Hematopoietic multipotent progenitor cell treated with erythropoietin and hydrocortisone succinate and interleukin-3 and kit ligand, for 4 days (in vitro differentiated cells): ENCODE results near the gene SEMA5A.

Experiments
- DNase-seq: peaks from one replicate; pipeline ENCODE4 v3.0.0-alpha.2; 2015

SEMA5A gene

DNA sequence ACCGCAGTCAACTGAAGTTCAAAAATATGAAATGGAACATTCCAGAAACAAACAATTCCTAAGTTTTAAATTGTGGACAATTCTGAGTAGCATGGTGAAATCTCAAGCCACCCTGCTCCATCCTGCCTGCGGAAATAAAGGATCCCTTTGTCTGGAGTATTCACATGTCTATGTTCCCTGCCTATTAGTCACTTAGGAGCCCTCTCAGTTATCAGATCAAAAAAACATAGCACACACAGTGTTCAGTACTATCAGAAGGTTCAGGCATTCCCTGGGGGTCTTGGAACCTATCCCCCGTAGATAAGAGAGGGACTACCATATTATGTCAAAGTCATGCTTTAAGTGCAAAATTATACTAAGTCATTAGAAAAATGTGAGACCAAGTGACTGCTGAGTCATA, 300.8 kb downstream of the SEMA5A start:
- no peak for DNase-seq

- DNase-seq: no peak
These were observed 301.5 kb downstream of the SEMA5A start for GRCh38 chr5:9244417-9244816.

DNA sequence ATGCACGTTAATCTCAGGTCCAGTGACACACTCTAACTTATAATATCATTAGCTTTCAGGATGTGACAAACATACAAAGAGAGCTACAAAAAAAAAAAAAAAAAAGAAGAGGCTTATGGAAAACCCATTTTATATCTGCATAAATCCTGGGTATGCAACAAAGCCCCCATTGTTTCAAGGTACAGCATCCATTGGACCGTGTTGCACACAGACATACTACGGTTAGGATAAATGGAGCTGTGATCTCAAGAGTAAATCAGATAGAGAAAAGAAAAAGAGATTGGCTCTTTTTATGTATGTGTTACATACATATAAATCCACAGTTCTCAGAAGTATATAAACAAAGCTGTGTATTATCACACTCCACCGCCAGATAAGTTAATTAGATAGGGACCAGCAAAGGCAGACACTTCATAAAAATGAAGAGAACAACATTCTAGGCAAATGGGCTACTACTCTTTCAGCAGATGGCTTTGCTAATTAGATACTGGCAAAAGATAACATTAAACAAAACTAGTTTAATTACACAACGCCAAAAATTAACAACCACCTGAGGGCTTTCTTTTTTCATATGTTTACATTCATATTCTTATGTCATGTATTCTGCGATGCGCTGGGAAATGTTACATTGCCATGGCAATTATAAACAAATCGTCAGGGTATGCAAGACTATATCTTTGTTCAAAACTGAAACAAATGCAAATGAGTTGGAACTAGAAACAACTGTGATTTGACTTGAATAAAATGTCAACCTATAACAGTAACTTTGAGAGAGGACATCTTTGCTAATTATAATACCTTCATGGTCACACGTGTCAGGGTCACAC, 304.2 kb downstream of the SEMA5A start:
- DNase-seq: no peak

GRCh38 chr5:9240431-9240830, 305.4 kb downstream of the SEMA5A start:
- no peak for DNase-seq

- no peak for DNase-seq
These were observed 306.2 kb downstream of the SEMA5A start for GRCh38 chr5:9239626-9240025.

- no peak for DNase-seq
These were observed 306.8 kb downstream of the SEMA5A start for GRCh38 chr5:9239071-9239470.

GRCh38 chr5:9233712-9234111, 312.2 kb downstream of the SEMA5A start:
- DNase-seq: no peak

- DNase-seq: no peak
These were observed 312.8 kb downstream of the SEMA5A start for GRCh38 chr5:9233035-9233434.

- no peak for DNase-seq
These were observed 314.0 kb downstream of the SEMA5A start for GRCh38 chr5:9231842-9232241.

GRCh38 chr5:9230355-9230754, 315.5 kb downstream of the SEMA5A start:
- DNase-seq: no peak

GRCh38 chr5:9226016-9226536, 319.8 kb downstream of the SEMA5A start:
- no peak for DNase-seq

DNA sequence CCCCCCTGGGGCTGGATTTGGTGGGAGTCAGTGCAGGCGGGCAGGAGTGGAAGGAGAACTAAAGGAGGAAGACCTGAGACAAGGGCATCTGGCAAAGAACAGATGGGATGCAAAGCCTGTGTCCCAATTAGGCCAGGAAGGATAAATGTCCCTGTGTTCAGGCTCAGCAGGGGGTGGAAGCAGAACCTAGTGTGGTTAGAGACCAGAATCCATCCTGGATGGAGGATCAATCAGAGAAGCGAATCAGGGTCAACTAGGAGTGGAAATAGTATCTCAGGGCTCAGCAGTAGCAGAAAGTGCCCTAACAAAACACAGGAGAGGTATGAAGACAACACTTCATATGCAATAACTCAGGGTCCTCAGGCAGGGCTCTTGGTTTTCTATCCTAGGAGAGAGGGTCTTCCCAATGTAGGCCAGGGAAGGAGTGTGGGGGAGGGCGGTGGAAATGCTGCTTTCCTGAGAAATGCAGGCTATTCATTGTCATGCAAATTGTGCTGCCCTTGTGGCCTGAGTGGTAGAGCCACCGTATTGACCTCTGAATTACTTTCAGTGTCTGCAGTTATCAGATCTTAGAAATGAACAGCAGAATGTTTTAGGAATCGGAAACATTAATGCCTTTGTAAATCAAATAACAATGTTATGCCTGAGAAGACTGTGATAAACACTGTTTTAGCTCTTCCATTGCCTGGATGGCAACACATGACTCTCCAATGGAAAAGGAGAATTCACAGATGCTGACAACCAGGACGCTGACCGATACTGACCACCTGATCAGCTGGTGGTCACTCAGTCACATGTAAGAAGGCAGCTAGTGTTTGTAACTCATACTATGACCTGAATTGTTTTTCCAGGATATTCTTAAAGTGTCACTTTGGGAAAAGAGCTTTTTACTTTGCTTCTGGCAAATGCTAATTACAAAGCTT, 323.6 kb downstream of the SEMA5A start:
- no peak for DNase-seq

- DNase-seq: no peak
These were observed 327.5 kb downstream of the SEMA5A start for GRCh38 chr5:9218358-9218757.

DNA sequence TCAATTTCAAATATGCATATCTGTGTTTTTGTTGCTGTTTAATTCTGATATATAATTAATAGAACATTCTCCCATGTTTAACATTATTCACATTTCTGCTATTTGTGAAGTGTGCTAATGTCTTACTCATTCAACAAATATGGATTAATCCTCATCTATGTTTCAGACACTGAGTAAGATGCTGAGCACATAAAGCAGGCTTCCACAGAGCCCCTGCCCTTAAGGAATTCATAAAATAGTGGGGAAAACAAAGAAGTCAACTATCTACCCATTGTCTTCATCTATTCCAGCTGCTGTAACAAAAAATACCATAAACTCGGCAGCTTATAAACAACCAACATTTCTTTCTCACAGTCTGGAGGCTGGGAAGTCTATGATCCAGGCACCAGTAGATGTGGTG, 333.3 kb downstream of the SEMA5A start:
- no peak for DNase-seq

DNA sequence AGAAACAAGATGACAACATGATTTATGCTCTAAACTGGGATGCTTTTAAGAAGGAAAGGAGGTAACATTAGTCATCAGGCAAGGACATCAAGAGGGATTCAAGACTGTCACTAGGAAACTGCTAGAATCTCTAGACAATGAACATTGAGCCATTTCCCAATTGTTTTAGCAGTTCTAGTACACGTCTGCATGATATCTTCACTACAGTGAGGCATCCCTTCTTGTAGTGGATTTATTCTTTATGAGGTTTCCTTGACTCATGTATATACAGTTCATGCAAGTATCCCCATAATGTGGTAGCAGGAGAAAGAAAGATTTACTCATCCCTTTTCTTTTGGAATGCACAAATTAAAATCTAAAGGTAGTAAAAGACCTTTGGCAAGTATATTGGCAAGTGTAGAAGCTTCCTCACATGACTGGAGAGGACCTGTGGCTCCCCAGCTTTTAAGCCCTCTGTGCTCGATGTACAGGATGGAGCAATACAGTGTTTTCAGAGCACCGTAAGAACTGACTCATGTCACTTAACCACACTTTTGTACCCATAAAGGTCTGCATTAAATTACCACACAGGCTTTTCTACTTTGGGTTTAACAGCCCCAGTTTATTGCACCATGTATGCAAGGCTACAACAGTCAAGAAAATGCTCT, 335.9 kb downstream of the SEMA5A start:
- DNase-seq: no peak

DNA sequence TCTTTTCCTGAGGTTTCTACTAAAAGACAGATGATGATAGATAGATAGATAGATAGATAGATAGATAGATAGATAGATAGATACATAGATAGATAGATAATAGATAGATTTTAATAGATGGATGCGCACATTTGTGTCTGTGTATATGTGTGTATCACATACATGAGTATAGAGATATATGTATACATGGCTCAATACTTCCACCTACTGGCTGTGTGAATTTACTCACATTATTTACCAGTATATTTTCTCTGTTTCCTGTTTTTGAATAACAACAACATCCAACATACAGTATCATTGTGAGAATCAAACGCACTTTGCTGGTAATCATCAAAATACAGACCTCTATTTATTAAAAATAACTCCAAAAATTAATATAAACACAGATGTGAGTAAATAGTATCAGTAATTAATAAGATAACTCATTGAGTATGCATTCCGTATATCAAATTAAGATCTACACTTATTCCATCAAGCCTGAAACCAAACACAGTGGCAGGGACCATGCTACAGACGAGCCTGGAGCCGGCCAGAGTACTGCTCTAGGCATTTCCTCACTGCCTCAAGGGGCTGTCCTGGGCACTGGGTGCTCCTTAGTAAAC, 338.0 kb downstream of the SEMA5A start:
- DNase-seq: peak; percentile 74

- DNase-seq: no peak
These were observed 343.2 kb downstream of the SEMA5A start for GRCh38 chr5:9202636-9203035.

GRCh38 chr5:9201761-9202160, 344.1 kb downstream of the SEMA5A start:
- no peak for DNase-seq

DNA sequence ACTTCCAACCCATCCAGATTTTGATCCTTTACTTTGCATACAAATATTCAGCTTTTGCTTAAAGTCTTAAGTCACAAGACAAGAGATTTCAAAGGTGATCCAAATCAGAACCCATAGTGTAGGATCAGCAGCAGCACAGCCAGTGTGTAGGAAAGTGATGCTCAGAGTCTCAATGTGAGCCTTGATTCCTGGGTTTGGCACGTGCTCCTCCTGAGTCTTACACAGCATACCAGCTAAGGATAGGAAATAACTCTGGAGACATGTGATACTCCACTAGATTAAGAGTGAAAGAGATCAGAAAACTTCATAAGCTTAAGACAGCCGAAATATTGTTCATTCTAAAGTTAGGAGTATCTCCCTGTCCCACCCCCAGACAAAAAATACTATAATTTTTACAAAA, 344.9 kb downstream of the SEMA5A start:
- DNase-seq: no peak

DNA sequence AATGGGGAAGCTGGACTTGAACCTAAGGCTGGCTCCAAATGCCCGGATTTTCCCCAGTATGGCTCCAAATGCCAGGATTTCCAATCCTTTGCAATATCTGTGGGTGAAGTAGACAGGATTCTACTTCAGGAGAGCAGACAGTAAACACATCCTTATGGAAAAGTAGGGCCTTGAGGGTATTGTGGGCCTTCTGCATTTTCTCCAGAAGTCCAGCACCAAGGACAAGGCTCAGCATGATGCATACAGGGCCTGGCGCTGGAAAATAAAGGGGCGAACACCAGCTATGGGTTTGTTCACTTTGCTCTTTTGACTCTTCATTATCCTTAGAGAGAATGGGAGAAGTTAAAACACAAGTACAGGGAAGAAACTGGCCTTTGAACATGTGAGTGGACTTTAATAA, 347.5 kb downstream of the SEMA5A start:
- no peak for DNase-seq

DNA sequence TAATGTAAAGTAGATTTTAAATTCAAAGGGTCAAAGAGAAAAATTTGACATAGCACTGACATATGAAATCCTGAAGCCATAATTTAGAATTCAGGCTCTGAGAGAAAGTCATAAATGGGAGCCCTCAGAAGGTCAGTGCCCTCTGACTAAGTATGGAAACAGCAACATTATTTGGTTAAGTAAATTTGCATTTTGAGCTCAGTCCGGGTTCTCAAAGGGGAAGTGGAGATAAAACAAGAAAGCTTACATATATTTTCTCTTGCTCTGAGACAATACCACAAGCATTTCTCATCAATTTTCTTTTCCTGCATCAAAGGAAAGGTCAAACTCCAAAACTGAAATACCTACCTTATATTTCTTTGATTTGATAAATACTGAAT, 348.0 kb downstream of the SEMA5A start:
- no peak for DNase-seq

DNA sequence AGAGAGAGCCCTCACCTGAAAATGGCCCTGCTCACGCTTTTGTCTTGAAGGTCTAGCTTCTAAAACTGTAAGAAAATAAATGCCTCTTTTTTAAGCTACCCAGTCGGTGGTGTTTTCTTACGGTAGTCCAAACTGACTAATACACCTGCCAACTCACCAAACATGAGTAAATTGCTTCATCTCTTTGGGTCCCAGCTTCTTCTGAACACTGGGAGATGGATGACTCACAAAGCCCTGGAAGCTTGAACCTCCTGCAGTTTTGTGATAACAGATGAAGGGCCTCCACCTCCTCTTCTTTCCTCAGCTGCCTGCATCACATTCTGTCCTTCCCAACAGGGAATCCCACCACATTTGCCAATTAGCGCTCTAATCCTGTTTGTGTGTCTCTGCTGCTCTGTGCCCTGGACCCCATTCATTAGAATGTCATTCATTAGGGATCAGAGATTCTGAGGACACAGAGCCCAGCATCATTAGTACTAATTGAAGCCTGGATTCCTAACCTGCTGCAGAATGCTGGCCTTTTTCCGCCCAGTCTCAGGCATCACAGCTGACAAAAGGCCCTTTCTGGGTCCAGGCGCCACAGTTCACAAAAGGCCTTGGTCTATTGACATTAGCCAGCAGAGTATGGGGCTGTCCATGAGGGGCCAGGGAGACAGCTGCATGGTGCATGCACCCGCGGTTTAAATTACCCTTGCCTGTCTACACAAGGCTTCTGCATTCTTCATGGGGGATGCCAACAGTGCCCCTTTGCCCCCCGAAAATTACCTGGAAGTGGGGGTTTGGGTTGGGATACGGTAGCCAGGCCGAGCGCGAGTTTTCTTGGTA, 349.3 kb downstream of the SEMA5A start:
- DNase-seq: no peak
